ACHN (cell line): ENCODE results near the gene ZNF488.

Experiments used
- DNase-seq: peaks from one replicate; pipeline ENCODE4 v3.0.0-alpha.2; 2015
- in situ Hi-C: cut with HindIII; loops from 2 replicates; pipeline ENCODE4 v1.10.0; 2017; ENCODE audit warnings: low sequenced_read_pairs, low pct_ligation_motif_present, low pct_unique_long_range_greater_than_20kb

Gene ZNF488

GRCh38 chr10:47340608-47341170, 43.4 kb downstream of the ZNF488 start:
- peak; percentile 63 for DNase-seq
- in situ Hi-C loops: no loop called here

GRCh38 chr10:47339759-47340607, 44.1 kb downstream of the ZNF488 start:
- in situ Hi-C loops: no loop called here

GRCh38 chr10:47339186-47339735, 44.8 kb downstream of the ZNF488 start:
- no peak for DNase-seq
- in situ Hi-C loops: no loop called here

More at GRCh38 chr10:47339759-47340607, 44.1 kb downstream of the ZNF488 start:
- no peak for DNase-seq

- DNase-seq: no peak
- in situ Hi-C loops: no loop called here
Observed at GRCh38 chr10:47337310-47337709, 46.8 kb downstream of the ZNF488 start.

GRCh38 chr10:47336387-47337134, 47.5 kb downstream of the ZNF488 start:
- no peak for DNase-seq
- in situ Hi-C loops: no loop called here

- in situ Hi-C loops: no loop called here
- no peak for DNase-seq
Observed at GRCh38 chr10:47335906-47336305, 48.2 kb downstream of the ZNF488 start.

- in situ Hi-C loops: no loop called here
- DNase-seq: no peak
Observed at GRCh38 chr10:47334466-47335295, 49.4 kb downstream of the ZNF488 start.

GRCh38 chr10:47333532-47333931, 50.6 kb downstream of the ZNF488 start:
- DNase-seq: no peak
- in situ Hi-C loops: no loop called here

- in situ Hi-C loops: no loop called here
- no peak for DNase-seq
Observed at GRCh38 chr10:47332946-47333345, 51.1 kb downstream of the ZNF488 start.

- in situ Hi-C loops: no loop called here
- DNase-seq: no peak
Observed at GRCh38 chr10:47332371-47332770, 51.7 kb downstream of the ZNF488 start.

- DNase-seq: no peak
- in situ Hi-C loops: no loop called here
Observed at GRCh38 chr10:47331954-47332353, 52.1 kb downstream of the ZNF488 start.

- DNase-seq: no peak
- in situ Hi-C loops: no loop called here
Observed at GRCh38 chr10:47331491-47331890, 52.6 kb downstream of the ZNF488 start.

GRCh38 chr10:47330804-47331203, 53.3 kb downstream of the ZNF488 start:
- in situ Hi-C loops: no loop called here
- DNase-seq: no peak

GRCh38 chr10:47330366-47330765, 53.7 kb downstream of the ZNF488 start:
- no peak for DNase-seq
- in situ Hi-C loops: no loop called here

GRCh38 chr10:47329855-47330254, 54.2 kb downstream of the ZNF488 start:
- no peak for DNase-seq
- in situ Hi-C loops: no loop called here

GRCh38 chr10:47326927-47327330, 57.2 kb downstream of the ZNF488 start:
- in situ Hi-C loops: no loop called here
- no peak for DNase-seq

- DNase-seq: no peak
- in situ Hi-C loops: no loop called here
Observed at GRCh38 chr10:47326306-47326926, 57.7 kb downstream of the ZNF488 start.
